ENCODE measurements around the gene IRX3.

IRX3 gene

DNA sequence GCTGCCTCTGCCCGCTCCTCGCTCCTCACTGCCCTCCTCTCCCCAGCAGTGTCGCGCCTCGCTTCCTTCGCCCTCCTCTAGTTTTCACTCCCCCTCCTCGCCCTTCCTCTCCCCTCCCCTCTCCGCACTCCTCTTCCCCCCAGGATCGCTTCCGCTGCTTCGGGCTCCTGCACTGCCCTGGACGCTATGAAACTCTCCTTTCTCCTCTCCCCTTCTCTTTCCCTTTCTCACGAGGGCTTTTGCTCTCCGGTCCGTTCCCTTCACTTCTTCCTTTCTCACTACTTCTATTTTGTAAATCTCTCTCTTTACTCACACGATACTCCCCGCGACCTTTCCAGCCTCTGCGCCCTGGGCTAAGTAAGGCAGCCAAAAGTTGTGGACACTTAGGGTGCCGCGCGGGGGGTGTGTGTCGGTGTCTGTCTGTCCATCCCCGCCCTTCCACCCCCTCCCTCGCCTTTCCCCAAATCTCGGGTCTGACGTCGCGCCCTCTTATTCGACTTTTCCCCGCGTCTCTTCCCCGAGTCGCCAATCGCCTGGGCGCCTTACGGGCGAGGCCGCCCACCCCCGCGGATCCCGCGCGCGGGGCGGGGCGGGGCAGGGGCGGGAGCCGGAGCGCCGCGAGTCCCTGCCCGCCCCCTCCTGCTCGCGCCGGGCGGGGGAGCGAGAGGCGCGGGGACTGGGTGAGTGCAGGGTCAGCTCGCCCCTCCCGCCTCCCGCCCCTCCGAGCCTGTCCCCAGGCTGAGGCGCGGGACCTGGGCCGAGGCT, at the start of gene IRX3:
Gene IRX3, minus strand, starts transcription at position 422 of the 765 bp plus-strand sequence. CDS start 737 bp downstream, outside the sequence.
- peak; percentile 79 for DNase-seq

DNA sequence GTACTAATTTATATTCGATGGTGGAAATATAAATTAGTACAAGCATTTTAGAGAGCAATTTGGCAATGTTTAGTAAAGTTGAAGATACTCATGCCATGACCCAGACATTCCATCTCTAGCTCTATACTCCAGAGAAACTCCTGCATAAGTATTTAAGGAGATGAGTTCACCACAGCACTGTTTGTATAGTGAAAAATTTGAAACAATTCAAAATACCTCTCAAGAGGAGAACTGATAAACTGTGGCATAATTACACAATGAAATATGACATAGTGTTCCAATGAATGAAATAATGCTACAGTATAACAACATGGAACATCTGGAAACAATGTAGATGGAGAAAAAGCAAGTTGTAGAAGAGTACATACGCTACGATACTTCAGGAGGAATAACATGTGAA, 48.6 kb upstream of the IRX3 start:
- DNase-seq = no peak

DNA sequence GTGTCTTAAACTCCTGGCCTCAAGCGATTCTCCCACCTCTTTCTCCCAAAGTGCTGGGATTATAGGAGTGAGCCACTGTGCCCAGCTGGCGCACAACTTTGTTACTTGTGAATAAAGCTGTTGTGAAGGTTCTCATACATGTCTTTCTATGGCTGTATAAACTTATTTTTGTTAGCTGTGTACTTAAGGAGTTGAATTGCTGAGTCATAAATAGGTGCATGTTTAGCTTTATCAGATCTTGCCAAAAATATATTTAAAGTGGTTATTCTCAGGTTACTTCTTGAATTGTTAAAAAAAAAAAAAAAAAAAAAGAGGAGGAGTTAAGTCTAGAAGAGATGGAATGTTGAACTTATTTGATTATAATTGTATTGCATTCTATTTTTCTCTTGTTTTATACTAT, 47.6 kb upstream of the IRX3 start:
- no peak for DNase-seq

DNA sequence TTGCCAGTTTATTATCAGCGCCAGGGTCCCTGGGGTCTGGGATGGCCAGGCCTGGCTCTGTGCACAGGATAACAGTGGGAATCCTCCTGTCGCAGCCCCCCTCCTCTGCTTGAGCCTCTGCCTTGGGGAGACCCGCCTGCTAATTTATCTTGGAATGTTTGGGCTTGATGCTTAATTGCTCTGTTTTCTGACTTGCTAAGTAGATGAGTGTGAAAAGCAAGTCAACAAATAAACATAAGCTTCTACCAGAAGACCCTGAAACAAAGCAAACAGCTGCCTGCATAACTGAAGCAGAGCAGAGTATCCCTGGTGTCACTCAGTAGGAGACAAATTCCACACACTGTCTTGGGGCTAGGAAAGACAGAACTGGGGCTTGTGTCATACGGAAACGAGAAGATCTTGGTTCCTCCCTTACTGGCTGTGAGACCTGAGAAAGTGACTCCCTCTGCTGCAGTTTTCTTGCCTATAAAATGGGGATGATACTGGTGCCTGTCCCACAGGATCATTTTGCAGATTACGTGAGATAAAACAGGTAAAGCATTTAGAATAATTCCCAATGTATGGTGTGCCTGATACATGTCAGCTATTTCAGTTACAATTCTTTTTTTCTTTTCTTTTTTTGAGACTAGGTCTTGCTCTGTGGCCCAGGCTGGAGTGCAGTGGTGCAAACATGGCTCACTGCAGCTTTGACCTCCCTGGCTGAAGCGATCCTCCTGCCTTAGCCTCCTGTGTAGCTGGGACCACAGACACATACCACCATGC, 44.8 kb upstream of the IRX3 start:
- DNase-seq = peak; percentile 9

DNA sequence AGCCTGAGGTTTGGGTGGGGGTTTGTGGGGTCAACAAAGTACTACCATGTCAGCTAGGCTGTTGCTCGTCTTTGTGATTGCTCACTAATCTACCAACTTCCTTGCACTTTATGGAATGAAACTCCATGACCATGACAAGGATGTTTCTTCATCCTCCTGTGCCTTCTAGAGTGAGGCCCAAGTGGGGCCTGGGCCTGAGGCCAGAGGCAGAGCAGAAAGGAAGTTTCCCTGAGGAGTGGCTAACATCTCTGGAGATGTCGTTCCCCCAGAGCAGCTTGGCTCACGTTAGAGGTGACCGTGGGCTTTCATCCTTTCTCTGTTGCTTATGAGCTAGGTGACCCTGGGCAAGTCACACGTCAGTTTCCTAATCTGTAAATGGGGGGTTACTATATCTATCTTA, 41.0 kb upstream of the IRX3 start:
- no peak for DNase-seq

DNA sequence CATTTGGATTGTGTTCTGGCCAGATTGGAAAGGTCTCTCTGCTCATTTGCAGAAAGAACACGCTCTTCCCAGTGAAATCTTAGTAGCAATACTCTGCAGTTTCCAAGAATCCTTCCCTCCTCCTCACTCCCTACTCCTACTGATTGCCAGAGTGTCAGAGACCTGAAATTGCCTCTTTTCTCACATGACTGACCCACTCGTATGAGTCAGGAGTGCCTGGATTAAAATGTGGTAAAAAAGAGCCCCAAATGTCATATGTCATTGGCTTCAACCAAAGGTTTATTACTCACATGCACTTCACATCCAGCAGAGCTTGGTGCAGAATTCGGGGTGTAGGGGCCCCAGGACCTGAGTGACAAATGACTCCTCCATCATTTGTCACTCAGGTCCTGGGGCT, 39.7 kb upstream of the IRX3 start:
- no peak for DNase-seq

DNA sequence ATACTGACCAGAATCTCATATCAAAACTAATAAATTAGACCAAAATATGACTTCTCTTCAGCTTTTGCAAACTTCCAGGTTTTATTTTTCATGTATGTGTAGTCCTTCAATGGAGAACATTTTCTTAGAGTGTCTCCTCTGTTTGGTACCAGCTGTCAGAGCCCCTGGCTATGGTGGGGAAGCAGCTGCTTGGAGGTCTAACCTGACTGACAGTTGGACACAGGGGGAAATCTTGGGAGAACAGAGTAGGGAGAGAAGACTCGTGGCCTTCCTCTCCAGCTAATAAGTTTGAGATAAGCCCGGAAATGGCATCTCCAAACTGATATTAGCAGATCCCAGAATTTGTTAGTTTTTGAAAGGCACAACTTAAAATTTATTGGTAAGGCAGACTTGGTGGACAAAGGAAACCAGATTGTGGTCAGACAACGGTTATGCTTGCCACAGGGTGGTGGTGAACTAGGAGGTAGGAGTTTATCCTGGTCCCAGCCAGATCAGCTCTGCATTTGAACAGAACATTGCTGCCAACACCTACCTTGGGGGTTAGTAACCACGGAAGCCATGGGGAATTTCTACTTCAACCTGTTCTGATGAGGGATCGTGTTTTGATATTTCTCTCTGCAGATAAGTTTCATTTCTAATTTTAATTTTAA, 39.2 kb upstream of the IRX3 start:
- no peak for DNase-seq

DNA sequence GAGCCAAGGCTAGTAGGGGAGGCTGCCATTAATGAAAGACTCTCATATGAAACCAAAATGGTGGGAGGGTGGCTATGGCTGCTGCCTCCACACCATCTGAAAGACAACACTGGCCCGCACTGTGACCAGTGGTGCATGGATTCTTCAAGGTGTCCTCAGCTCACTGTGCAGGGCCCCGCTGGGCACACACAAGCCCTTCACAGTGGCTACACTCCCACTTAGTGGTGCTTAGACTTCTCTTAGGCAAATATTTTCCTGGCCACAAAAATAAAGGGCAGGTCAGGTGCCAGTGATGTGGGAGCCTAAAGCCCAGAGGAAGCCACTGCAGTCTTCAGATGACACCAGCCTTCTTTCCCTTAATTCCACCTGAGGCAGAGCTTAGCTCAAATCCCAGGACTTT, 38.1 kb upstream of the IRX3 start:
- DNase-seq = no peak

DNA sequence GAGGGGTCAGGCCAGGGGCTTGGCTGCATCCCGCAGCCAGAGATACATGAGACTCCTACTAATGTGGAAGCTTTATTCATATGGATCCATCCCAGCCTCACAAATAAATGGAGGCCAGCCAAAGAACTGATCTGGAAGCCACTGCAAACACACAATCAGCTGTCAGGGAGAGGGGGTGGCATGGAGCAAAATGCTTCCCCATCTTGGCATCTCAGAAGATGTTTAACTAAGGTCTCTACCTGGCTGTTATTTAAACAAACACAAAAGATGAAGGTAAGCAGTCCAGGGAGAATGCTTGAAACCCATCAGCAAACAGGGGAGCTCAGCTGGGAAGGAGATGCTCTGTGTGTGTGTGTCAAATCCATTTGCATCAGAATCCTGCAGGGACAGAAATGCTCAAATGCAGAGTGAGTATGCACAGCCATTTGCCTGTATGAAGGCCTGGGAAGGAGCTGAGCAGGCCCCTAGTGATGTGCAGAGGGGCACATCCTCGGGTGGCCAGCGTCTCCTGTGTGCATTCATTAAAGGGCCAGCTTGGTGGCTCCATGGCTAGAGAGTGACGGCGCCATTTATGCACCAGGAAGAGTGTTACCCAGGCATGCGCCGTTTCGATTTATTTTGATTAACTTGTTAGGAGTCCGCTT, 34.2 kb upstream of the IRX3 start:
- DNase-seq = no peak

DNA sequence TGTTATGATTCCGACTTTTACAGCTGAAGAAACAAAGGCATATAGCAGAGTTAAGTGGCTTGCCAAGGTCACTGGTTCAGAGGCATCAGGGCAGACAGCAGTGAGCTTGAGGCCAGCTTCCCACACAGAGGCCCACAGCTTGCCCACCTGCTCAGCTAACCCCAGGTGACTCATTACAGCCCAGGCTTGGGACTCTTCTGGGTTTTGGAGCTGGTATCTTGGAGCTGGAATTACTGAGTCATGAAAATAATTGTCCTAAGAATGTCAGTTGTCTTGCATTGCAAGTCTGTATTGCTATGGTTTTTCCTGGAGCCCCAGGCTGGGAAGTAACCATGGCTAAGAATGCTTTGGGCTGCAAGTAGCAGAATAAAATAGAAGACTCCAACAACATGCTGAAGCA, 32.4 kb upstream of the IRX3 start:
- DNase-seq = no peak

DNA sequence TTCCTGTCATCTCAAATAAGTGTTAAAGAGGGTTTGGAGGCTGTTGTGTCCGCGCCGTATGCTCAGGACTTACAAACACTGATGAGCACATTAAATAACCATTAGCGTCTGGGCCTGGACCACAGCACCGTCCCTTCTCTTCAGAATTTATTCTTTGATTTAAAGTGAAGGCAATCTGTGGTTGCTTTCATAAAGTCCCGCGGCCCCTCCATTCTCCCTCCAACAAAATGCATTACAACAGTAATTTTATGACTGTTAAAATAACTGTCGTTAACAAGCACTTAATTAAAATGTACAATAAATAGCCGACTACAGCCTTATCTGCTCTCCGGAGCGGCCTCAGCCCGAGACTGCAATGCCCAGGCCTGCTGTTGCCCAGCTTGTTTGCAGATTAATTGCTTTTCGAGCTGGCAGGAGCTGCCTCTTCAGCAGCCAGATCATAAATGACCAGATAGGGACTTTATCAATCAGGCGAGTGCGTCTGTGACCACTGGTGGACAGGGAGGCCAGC, 30.6 kb upstream of the IRX3 start:
- no peak for DNase-seq

DNA sequence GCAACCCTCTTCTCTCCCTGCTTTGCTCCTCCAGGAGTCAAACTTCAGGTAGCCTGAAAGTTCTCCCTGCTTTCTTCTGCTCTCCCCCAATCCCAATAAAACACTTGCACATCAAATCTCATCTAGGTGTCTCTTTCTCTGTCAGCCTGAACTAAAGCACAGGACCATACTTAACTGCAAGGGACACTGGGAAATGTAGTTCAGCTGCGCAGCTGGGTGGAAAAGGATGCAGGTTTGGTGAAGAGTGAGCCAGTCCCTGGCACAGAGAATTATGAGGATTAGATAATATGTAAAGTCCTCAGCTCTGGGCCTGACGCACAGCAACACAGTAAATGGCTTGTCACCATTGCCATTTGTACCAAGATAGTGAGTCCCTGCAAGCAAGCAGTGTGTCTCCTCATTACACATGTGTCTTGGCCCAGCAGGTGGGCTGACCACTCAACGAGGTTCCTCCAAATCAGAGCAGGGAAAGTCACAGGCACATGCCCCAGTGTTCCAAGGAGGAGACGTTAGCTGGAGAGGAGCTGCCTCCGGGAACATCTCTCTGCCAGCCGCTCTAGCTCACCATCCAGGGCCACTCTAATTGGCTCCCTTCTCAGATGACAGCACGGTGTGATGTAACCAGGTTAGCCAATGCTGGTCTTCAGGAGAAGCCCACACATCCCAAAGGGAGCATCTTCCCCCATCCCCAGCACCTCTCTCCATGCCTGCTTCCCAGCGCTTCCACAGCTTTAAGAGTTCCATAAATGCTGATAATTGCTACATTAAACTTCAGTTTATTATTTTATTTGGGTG, 29.7 kb upstream of the IRX3 start:
- DNase-seq = no peak

DNA sequence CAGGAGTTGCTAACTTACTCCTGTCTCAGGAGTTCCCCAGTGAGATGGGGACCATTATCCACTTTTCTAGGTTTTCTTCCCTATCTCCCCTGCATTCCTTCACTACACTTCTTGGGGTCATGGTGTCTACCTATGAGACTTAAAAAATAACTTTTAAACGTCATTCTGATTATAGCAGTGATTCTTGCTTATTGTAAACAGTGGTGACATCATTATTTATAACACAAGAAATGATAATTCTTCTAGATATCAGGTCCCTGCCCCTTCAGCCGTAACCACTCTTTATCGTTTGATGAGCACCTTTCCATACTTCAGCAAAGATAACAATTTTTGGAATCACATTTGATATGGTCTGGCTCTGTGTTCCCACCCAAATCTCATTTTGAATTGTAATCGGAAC, 27.2 kb upstream of the IRX3 start:
- DNase-seq = no peak

DNA sequence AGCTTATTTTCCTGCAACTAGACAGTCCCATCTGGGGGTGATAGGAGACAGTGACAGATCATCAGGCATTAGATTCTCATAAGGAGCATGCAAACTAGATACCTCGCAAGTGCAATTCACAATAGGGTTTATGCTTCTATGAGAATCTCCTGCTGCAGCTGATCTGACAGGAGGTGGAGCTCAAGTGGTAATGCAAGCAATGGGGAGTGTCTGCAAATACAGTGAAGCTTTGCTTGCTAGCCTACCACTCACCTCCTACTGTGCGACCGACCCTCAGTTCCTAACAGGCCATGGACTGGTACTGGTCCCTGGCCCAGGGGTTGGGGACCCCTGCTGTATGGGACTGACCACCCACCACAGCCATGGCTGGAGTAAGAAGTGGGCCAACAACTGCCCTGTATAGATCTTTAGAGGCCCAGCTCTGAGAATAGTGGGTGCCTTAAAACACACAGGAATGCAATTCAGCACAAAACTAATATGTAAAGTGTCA, 26.0 kb upstream of the IRX3 start:
- DNase-seq = no peak

DNA sequence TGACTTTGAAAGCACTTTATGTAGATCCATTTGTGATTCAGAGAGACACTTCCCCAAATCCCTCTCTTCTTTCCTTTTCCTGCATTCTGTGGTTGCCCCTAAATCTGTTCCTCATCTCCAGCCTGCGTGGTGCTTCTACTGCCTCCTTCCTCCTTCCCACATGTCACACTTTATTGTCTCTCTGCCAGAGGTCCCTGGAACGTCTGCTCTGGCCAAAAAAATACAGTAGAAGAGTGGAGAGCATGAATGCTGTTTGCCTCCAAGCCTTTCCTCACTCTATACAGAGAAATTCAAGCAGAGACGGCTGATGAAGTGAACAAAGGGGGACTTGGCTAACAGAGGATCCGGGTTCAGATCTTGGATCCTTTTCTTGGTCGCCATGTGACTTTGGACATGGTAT, 22.8 kb upstream of the IRX3 start:
- DNase-seq = no peak

DNA sequence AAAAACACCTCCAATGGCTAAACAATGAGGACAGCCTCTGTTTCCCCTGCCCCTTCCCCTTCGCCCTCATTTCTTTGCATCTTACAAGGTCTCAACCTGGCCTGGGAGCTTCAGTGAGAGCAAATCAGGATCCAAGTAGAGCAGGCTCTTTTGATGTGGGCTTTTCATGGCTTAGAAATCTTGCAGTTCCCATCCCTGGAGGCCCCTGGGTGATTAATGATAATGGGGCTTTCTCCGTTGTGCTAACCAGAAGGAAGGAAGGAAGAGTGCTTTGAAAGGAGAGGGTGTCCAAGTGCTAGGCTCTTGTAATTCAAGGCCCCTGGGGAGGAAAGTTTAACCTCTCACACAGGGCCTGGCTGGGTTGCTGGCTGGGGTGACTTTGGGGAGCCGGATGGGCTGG, 18.5 kb upstream of the IRX3 start:
- DNase-seq = no peak

DNA sequence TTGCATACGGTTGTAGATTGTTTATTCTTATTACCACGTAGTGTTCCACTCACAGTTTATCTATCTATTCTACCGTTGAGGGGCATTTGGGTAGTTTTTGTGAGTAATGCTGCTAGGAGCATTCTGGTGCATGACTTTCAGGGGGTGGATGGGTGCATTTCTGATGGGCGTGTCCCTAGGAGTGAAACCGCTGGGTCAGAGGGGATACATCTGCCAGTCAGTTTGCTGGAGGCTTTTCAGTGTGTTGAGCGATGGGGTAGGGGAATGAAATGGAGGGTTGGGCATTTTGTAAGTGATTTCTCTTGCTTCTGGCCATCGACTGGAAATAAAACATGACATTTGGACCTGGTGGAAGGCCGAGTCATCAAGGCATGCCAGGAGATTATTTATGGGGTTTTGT, 17.0 kb upstream of the IRX3 start:
- no peak for DNase-seq

DNA sequence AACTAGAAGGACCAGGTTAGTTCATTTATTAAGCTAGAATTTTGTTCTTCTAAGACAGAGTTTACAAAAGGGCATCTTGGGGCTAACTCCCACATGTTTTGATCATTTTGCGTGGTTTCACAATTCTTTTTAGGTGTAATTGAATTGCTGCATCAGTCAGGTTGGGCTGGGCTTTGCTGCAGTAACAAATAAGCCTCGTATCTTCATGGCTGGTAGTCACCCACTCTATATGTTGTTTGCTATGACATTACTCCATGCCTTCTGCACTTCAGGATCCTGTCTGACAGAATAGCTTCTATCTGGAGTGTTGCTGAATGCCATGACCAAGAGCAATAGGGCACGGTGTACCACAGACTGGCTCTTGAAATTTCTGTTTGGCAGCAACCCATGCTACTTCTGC, 10.6 kb upstream of the IRX3 start:
- no peak for DNase-seq

DNA sequence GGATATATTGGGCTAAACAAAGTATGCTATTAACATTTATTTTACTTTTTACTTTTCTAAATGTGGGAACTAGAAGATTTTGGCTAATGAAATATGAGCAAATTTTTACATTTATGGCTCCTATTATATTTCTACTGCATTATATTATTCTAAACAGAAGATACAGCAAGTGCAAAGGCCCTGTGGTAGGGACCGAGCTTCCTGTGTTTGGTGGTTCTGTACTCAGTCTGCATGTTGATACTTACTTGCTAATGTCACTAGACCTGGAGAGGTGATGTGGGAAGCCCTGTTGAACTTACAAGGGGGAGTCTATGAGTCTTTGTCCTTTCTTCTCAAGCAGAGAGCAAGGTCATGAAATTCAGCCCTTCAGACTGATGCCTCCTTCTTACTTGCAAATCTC, 10.0 kb upstream of the IRX3 start:
- DNase-seq = no peak

DNA sequence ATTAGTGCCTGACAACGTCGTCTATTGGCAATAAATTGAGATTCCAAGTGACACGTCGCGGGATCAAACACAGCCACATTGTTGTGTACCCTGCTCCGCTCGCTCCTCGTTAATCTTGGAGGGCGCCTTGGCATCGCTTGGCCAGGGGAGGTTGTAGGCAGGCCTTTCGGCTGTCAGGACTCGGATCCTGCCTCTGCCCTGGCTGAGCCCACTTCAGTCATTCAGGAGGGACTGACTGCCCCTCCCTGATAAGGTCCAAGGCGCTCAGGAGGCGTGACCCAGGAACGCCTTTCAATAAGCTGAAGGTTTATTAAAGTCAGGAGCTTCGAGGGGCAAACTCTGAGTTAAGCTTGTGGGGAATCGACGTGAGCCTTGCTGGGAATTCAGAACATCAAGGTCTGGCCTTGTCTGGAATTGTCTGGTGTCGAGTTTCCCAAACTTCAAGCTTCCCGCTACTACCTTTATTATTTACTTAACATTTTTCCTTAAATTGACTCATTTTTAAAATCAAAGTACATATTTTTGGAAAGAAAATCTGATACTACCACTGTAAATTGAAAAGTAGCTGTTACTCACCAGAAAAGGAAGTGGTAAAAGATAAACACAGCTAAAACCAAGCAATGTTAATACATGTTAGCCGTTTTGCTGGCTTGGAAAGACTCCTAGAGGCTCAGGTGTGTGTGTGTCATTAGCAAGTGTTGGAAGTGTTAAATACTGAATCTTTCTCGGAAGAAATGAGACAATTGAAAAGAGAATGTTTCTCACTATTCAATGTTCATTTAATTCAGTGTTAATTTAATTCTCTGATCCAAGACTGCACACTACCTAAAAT, 5.3 kb upstream of the IRX3 start:
- DNase-seq = no peak
